Liver (tissue), 9 donors: ENCODE data around the gene SLC38A11. TPM values are rescaled to one million over a fixed set of nuclear protein-coding genes. Genes with fewer than 3 reads are reported as not detected.

Experiments
- DNase-seq: peaks from one replicate; pipeline ENCODE4 v3.0.0-alpha.2; 2017; ENCODE audit warnings: low spot score
- H3K27ac ChIP-seq, 2 donors: one replicate each; pipeline ENCODE4 v1.7.0; 2013; ENCODE audit warnings: inconsistent platforms in 2 of 2, low read length in 2 of 2, control low read depth in 1 of 2, low read depth in 1 of 2, mild to moderate bottlenecking in 1 of 2
- H3K27me3 ChIP-seq, 4 donors: one replicate each; pipeline versions ENCODE4 v1.6.1 to v1.7.0; 2013; ENCODE audit warnings: low read length in 3 of 4, inconsistent platforms in 1 of 4, mild to moderate bottlenecking in 1 of 4, moderate library complexity in 1 of 4; ENCODE audit not compliant: control insufficient read depth in 4 of 4, insufficient read depth in 4 of 4
- H3K36me3 ChIP-seq, 4 donors: one replicate each; pipeline versions ENCODE4 v1.6.1 to v1.7.0; 2013; ENCODE audit warnings: low read length in 3 of 4, mild to moderate bottlenecking in 3 of 4, low read depth in 1 of 4, moderate library complexity in 1 of 4; ENCODE audit not compliant: control insufficient read depth in 4 of 4, insufficient read depth in 3 of 4
- H3K4me1 ChIP-seq, 4 donors: one replicate each; pipeline versions ENCODE4 v1.6.1 to v1.7.0; 2013; ENCODE audit warnings: low read length in 3 of 4, mild to moderate bottlenecking in 3 of 4, moderate library complexity in 1 of 4; ENCODE audit not compliant: control insufficient read depth in 4 of 4, insufficient read depth in 4 of 4
- H3K4me3 ChIP-seq, 3 donors: one replicate each; pipeline versions ENCODE4 v1.6.1 to v1.7.0; 2013; ENCODE audit warnings: low read length in 3 of 3, control low read depth in 1 of 3, low read depth in 1 of 3, mild to moderate bottlenecking in 1 of 3
- H3K9ac ChIP-seq, 2 donors: one replicate each; pipeline ENCODE4 v1.7.0; 2013; ENCODE audit warnings: low read length in 2 of 2, mild to moderate bottlenecking in 2 of 2, moderate library complexity in 2 of 2, control low read depth in 1 of 2, low read depth in 1 of 2
- H3K9me3 ChIP-seq, 4 donors: one replicate each; pipeline versions ENCODE4 v1.6.1 to v1.7.0; 2013; ENCODE audit warnings: low read length in 3 of 4; ENCODE audit not compliant: control insufficient read depth in 4 of 4
- EGR1 ChIP-seq, 2 donors: IDR thresholded peaks; 2 replicates each; pipeline ENCODE4 v1.6.1; 2016 to 2018; ENCODE audit warnings: antibody characterized with exemption in 2 of 2, low read depth in 2 of 2
- FOXA1 ChIP-seq: IDR thresholded peaks from 2 replicates; pipeline ENCODE4 v1.6.1; 2016; ENCODE audit warnings: antibody characterized with exemption
- FOXA2 ChIP-seq: IDR thresholded peaks from 2 replicates; pipeline ENCODE4 v1.6.1; 2016; ENCODE audit warnings: antibody characterized with exemption
- GABPA ChIP-seq, 2 donors: IDR thresholded peaks in 1 of 2; conservative IDR thresholded peaks in 1 of 2; 2 replicates each; pipeline ENCODE4 v1.6.1; 2016; ENCODE audit warnings: antibody characterized with exemption in 2 of 2, mild to moderate bottlenecking in 1 of 2, moderate library complexity in 1 of 2
- HNF4A ChIP-seq, 2 donors: conservative IDR thresholded peaks; 2 replicates each; pipeline ENCODE4 v1.6.1; 2016; ENCODE audit warnings: antibody characterized with exemption in 2 of 2, mild to moderate bottlenecking in 2 of 2
- HNF4G ChIP-seq: IDR thresholded peaks from 2 replicates; pipeline ENCODE4 v1.6.1; 2016; ENCODE audit warnings: antibody characterized with exemption
- MAX ChIP-seq: IDR thresholded peaks from 2 replicates; pipeline ENCODE4 v1.6.1; 2016; ENCODE audit warnings: antibody characterized with exemption
- RAD21 ChIP-seq, 2 donors: IDR thresholded peaks; 2 replicates each; pipeline ENCODE4 v1.6.1; 2016; ENCODE audit warnings: antibody characterized with exemption in 2 of 2, mild to moderate bottlenecking in 2 of 2
- RXRA ChIP-seq, 2 donors: IDR thresholded peaks; 2 replicates each; pipeline ENCODE4 v1.6.1; 2017 to 2018; ENCODE audit warnings: antibody characterized with exemption in 2 of 2, mild to moderate bottlenecking in 1 of 2
- SP1 ChIP-seq: IDR thresholded peaks from 2 replicates; pipeline ENCODE4 v1.6.1; 2018; ENCODE audit warnings: antibody characterized with exemption, mild to moderate bottlenecking
- TAF1 ChIP-seq: conservative IDR thresholded peaks from 2 replicates; pipeline ENCODE4 v1.6.1; 2016; ENCODE audit warnings: antibody characterized with exemption, mild to moderate bottlenecking
- WGBS: extraction: QIAGEN DNeasy Blood & Tissue Kit; methylation state at CpG from one replicate; pipeline ENCODE4 v1.1.7; 2013; 5-methylcytosine and 5-hydroxymethylcytosine counted together
- polyA plus RNA-seq, 2 donors: library from polyadenylated mRNA; stranded (reverse) in 1 of 2; unstranded in 1 of 2; fragments of 200-250 nt in 1 of 2; fragments of >200 nt in 1 of 2; fragmentation: Nextera tagmentation in 1 of 2; extraction: Ambion mirVana in 1 of 2; gene quantifications; one replicate each; pipeline versions ENCODE4 v1.2.1 to v1.2.3, GENCODE V29; 2013 to 2015
- total RNA-seq, 2 donors: library from RNA; depleted of rRNA; stranded (reverse); fragments of >200 nt; gene quantifications; one replicate each; pipeline ENCODE4 v1.2.3, GENCODE V29; 2014
- TF ChIP-seq, protein P1 (sequence below): IDR thresholded peaks from 2 replicates; pipeline ENCODE4 v1.6.1; 2016; ENCODE audit warnings: antibody characterized with exemption, mild to moderate bottlenecking
- TF ChIP-seq, protein P2 (sequence below): IDR thresholded peaks from 2 replicates; pipeline ENCODE4 v1.6.1; 2016; ENCODE audit warnings: antibody characterized with exemption
- donor health status: healthy.
- donor health status: healthy.
- donor health status: healthy.
- donor health status: healthy.
- donor health status: healthy.

SLC38A11 gene
- total and polyA plus RNA-seq, 4 donors: 0.54 to 3.3 (median 2.3) TPM

DNA sequence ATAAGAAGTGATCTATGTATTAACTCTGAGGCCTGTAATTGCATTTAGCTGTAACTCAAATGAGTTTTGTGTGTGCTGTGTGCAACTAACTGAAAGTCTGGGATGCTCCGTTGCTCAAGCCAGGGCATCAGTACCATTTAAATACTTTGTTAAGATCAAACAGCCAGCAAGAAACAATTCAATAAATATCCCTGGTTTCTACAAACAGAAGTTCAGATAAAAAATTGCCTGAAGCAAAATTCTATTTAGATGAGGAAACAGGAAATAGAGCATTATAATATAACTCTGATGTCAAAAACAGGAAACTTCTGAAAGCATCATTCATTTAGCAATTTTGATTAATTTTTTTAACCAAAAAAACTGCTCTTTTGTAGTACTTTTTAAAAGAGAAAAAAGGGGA lies 18.9 kb upstream of the SLC38A11 start (continued):
- TF ChIP-seq EGR1 (IDR thresholded peaks at IDR 0.05; ENCODE audit: low read depth in 2 of 2) (no peak), HNF4A (conservative IDR thresholded peaks at IDR 0.05) (no peak), FOXA2 (no peak), HNF4G (no peak), SP1 (no peak), FOXA1 (no peak)

GRCh38 chr2:164972216-164972615 lies 16.9 kb upstream of the SLC38A11 start:
- Histone ChIP-seq H3K9me3 (no peaks in the 10 kb centered on the region), H3K9ac (no peak overlapping the region), H3K4me1 (no peaks in the 10 kb centered on the region), H3K27me3 (no peaks in the 10 kb centered on the region), H3K27ac (no peak overlapping the region), H3K4me3 (no peak overlapping the region), H3K36me3 (no peaks in the 10 kb centered on the region)
- 91% methylated on average over 4 of the region's 4 CpGs for WGBS
- no peak for DNase-seq
- no peak for TF ChIP-seq FOXA1
- TF ChIP-seq FOXA2: no peak
- TF ChIP-seq, protein P1, sequence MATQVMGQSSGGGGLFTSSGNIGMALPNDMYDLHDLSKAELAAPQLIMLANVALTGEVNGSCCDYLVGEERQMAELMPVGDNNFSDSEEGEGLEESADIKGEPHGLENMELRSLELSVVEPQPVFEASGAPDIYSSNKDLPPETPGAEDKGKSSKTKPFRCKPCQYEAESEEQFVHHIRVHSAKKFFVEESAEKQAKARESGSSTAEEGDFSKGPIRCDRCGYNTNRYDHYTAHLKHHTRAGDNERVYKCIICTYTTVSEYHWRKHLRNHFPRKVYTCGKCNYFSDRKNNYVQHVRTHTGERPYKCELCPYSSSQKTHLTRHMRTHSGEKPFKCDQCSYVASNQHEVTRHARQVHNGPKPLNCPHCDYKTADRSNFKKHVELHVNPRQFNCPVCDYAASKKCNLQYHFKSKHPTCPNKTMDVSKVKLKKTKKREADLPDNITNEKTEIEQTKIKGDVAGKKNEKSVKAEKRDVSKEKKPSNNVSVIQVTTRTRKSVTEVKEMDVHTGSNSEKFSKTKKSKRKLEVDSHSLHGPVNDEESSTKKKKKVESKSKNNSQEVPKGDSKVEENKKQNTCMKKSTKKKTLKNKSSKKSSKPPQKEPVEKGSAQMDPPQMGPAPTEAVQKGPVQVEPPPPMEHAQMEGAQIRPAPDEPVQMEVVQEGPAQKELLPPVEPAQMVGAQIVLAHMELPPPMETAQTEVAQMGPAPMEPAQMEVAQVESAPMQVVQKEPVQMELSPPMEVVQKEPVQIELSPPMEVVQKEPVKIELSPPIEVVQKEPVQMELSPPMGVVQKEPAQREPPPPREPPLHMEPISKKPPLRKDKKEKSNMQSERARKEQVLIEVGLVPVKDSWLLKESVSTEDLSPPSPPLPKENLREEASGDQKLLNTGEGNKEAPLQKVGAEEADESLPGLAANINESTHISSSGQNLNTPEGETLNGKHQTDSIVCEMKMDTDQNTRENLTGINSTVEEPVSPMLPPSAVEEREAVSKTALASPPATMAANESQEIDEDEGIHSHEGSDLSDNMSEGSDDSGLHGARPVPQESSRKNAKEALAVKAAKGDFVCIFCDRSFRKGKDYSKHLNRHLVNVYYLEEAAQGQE: no peak
- TF ChIP-seq MAX: no peak
- no peak for TF ChIP-seq HNF4G
- no peak for TF ChIP-seq SP1
- no peak for TF ChIP-seq RAD21 (IDR thresholded peaks at IDR 0.05)
- TF ChIP-seq EGR1 (IDR thresholded peaks at IDR 0.05; ENCODE audit: low read depth in 2 of 2): no peak
- no peak for TF ChIP-seq GABPA (IDR thresholded peaks at IDR 0.05 in 1 of 2, conservative IDR thresholded peaks at IDR 0.05 in 1 of 2)
- no peak for TF ChIP-seq RXRA (IDR thresholded peaks at IDR 0.05)

DNA sequence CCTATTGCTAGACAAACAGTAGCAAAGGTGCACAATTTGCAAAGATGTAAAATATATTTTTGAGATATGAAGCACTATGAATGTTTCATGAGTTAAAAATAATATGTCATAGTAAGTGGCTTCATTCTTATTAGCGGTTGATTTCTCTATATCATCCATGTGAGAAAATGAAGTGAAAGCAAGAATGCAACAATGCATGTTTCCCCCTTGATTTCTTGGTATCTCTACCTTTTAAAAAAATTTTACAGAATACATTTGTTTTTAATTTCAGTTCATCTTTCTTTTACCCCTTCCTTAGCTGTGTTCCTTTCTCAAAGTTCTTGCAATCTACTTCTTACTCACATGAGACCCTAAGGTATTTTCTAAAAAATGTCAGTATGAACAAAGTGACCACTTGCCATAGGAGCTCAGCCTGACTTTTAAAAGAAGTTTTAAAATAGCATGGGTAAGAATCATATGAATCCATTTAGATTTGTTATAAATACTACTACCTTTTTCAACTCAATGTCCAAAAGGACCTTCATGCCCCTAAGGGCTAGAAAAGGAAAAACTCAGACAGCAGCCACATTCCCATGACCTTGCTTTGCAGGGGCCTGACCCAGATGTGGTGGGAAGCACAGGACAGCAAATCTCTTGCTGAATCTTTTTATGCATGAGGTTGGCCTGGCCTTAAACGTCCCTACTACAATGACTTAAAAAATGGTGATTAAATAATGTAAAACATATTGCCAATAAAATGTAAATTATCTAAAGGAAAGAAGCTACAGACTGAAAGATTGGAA lies 14.8 kb upstream of the SLC38A11 start:
- H3K9me3 ChIP-seq: no peaks in the 10 kb centered on the region

More for the DNA sequence above, 14.8 kb upstream of the SLC38A11 start:
- no peak overlapping the region for H3K27ac ChIP-seq
- no peak overlapping the region for H3K9ac ChIP-seq
- no peak overlapping the region for H3K4me3 ChIP-seq
- DNase-seq: no peak
- no peaks in the 10 kb centered on the region for H3K27me3 ChIP-seq
- no peaks in the 10 kb centered on the region for H3K4me1 ChIP-seq
- 85% methylated on average over 2 of the region's 2 CpGs for WGBS
- no peak for TF ChIP-seq HNF4A (conservative IDR thresholded peaks at IDR 0.05)
- no peak for TF ChIP-seq TAF1
- no peak for TF ChIP-seq MAX
- no peak for TF ChIP-seq FOXA1
- no peak for TF ChIP-seq RAD21 (IDR thresholded peaks at IDR 0.05)
- TF ChIP-seq SP1: no peak
- TF ChIP-seq, protein P2, sequence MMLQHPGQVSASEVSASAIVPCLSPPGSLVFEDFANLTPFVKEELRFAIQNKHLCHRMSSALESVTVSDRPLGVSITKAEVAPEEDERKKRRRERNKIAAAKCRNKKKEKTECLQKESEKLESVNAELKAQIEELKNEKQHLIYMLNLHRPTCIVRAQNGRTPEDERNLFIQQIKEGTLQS: no peak
- H3K36me3 ChIP-seq: no peaks in the 10 kb centered on the region
